DND-41 (cell line): ENCODE measurements around the gene SORBS1.

Experiments used
- ATAC-seq: fragments of 200-7000 bp; cut with Tn5 transposase; 3 replicates; pipeline ENCODE4 v1.9.1; 2021; ENCODE audit warnings: low read depth; ENCODE audit not compliant: insufficient read depth
- DNase-seq: peaks from one replicate; pipeline ENCODE4 v3.0.0-alpha.2; 2020
- H2AFZ ChIP-seq: 2 replicates; pipeline ENCODE4 v1.6.0; 2012; ENCODE audit warnings: low read depth, low read length
- H3K27ac ChIP-seq: 2 replicates; pipeline ENCODE4 v1.5.1; 2012; ENCODE audit warnings: low read length, inconsistent platforms
- H3K27me3 ChIP-seq: fragments of 200-600 bp; sonication (generic); 2 replicates; pipeline ENCODE4 v1.6.0; 2012; ENCODE audit warnings: low read length, mild to moderate bottlenecking, inconsistent platforms; ENCODE audit not compliant: insufficient read depth, poor library complexity
- H3K36me3 ChIP-seq: 2 replicates; pipeline ENCODE4 v1.5.1; 2012; ENCODE audit warnings: low read length, inconsistent platforms; ENCODE audit not compliant: insufficient read depth
- H3K4me1 ChIP-seq: 2 replicates; pipeline ENCODE4 v1.5.1; 2012; ENCODE audit warnings: mild to moderate bottlenecking, low read length; ENCODE audit not compliant: insufficient read depth
- H3K4me2 ChIP-seq: 2 replicates; pipeline ENCODE4 v1.6.0; 2012; ENCODE audit warnings: mild to moderate bottlenecking, moderate library complexity, low read length, inconsistent platforms; ENCODE audit not compliant: insufficient read depth
- H3K4me3 ChIP-seq, 2 experiments: fragments of 200-600 bp in 1 of 2; shearing (Covaris generic) in 1 of 2; 2 replicates each; pipeline ENCODE4 v1.5.1; 2012 to 2016; ENCODE audit warnings: inconsistent platforms in 2 of 2, low read length in 2 of 2, mild to moderate bottlenecking in 2 of 2, low read depth in 1 of 2, moderate library complexity in 1 of 2
- H3K79me2 ChIP-seq: 2 replicates; pipeline ENCODE4 v1.6.0; 2012; ENCODE audit warnings: low read length, inconsistent platforms; ENCODE audit not compliant: insufficient read depth
- H3K9ac ChIP-seq: 2 replicates; pipeline ENCODE4 v1.6.0; 2012; ENCODE audit warnings: low read depth, mild to moderate bottlenecking, inconsistent platforms, low read length, moderate library complexity
- H3K9me3 ChIP-seq: 2 replicates; pipeline ENCODE4 v1.5.1; 2012; ENCODE audit warnings: low read length, moderate library complexity, mild to moderate bottlenecking, inconsistent platforms; ENCODE audit not compliant: insufficient read depth, severe bottlenecking
- H4K20me1 ChIP-seq: 2 replicates; pipeline ENCODE4 v1.6.0; 2012; ENCODE audit warnings: low read length; ENCODE audit not compliant: insufficient read depth
- CTCF ChIP-seq: IDR thresholded peaks from 2 replicates; pipeline ENCODE4 v1.5.1; 2012; ENCODE audit warnings: borderline replicate concordance, low read length, moderate library complexity, mild to moderate bottlenecking; ENCODE audit not compliant: poor library complexity, severe bottlenecking; ENCODE audit errors: extremely low read depth
- EZH2 ChIP-seq: IDR thresholded peaks from 3 replicates; pipeline ENCODE4 v1.6.1; 2012; ENCODE audit warnings: borderline replicate concordance, low read depth, mild to moderate bottlenecking, moderate library complexity, low read length, inconsistent platforms; ENCODE audit not compliant: severe bottlenecking

SORBS1 gene

GRCh38 chr10:95334805-95335144 is 226.4 kb downstream of the SORBS1 start:
- H3K4me3 ChIP-seq = no peak overlapping the region
- H3K4me2 ChIP-seq = no peak overlapping the region
- DNase-seq (no peak), ATAC-seq (no peak)
- TF ChIP-seq CTCF = no peak
- TF ChIP-seq EZH2 = no peak
- no peak overlapping the region for H3K27ac ChIP-seq
- H3K36me3 ChIP-seq = no peaks in the 10 kb centered on the region
- H3K9ac ChIP-seq = no peak overlapping the region
- H3K9me3 ChIP-seq = no peaks in the 10 kb centered on the region
- no peak overlapping the region for H2AFZ ChIP-seq
- no peaks in the 10 kb centered on the region for H3K4me1 ChIP-seq
- peaks cover 2% of the 10 kb centered on the region for H3K27me3 ChIP-seq
- no peaks in the 10 kb centered on the region for H3K79me2 ChIP-seq
- no peaks in the 10 kb centered on the region for H4K20me1 ChIP-seq

GRCh38 chr10:95333997-95334804 is 227.0 kb downstream of the SORBS1 start:
- ATAC-seq = no peak
- H3K27me3 ChIP-seq = peaks cover under 1% of the 10 kb centered on the region
- H3K27ac ChIP-seq = no peak overlapping the region
- no peaks in the 10 kb centered on the region for H3K79me2 ChIP-seq
- TF ChIP-seq CTCF (no peak), EZH2 (no peak)
- no peaks in the 10 kb centered on the region for H4K20me1 ChIP-seq
- H3K4me1 ChIP-seq = no peaks in the 10 kb centered on the region
- H3K9ac ChIP-seq = no peak overlapping the region
- H3K9me3 ChIP-seq = no peaks in the 10 kb centered on the region
- no peaks in the 10 kb centered on the region for H3K36me3 ChIP-seq
- no peak overlapping the region for H3K4me2 ChIP-seq
- DNase-seq = no peak
- H2AFZ ChIP-seq = no peak overlapping the region
- H3K4me3 ChIP-seq = no peak overlapping the region

- ATAC-seq (no peak), DNase-seq (no peak)
- Histone ChIP-seq H3K9me3 (no peaks in the 10 kb centered on the region), H3K79me2 (no peaks in the 10 kb centered on the region), H3K4me1 (no peaks in the 10 kb centered on the region), H3K27ac (no peak overlapping the region), H3K4me3 (no peak overlapping the region), H4K20me1 (no peaks in the 10 kb centered on the region), H3K27me3 (peaks cover under 1% of the 10 kb centered on the region), H3K9ac (no peak overlapping the region), H3K36me3 (no peaks in the 10 kb centered on the region), H3K4me2 (no peak overlapping the region), H2AFZ (no peak overlapping the region)
- TF ChIP-seq CTCF (no peak), EZH2 (no peak)
These were observed 228.4 kb downstream of the SORBS1 start for GRCh38 chr10:95332666-95333249.
